Osteoblast (primary cell): ENCODE results near the gene RASL11A. TPM values are rescaled to one million over a fixed set of nuclear protein-coding genes. Genes with fewer than 3 reads are reported as not detected.

Experiments used
- small RNA-seq: library from RNA; depleted of rRNA; stranded (forward); fragments of <200 nt; gene quantifications from one replicate; pipeline ENCODE3, GENCODE V24; 2012
- total RNA-seq: library from RNA; depleted of rRNA; stranded (reverse); fragments of >200 nt; gene quantifications from 2 replicates; pipeline ENCODE4 v1.2.3, GENCODE V29; 2012

RASL11A gene
- total RNA-seq, 1 donor, result 11.9 TPM

Small RNA genes lying within 50 kb of the gene (small RNA-seq; reads per million reads assigned to genes)
- gene SNORA27 (not detected), gene SNORD102 (not detected)

Other genes starting within 250 kb of the RASL11A start
- 20.9 and 24.6 TPM in 2 replicates for gene USP12, start 99.0 kb upstream of the RASL11A start, total RNA-seq
- gene RPL21, start 19.3 kb upstream of the RASL11A start, total RNA-seq, result 544 and 726 TPM in 2 replicates
- gene GTF3A, start 153.8 kb downstream of the RASL11A start, total RNA-seq, result 111 and 115 TPM in 2 replicates
- 63.6 and 65.5 TPM in 2 replicates for gene MTIF3, start 179.7 kb downstream of the RASL11A start, total RNA-seq